K562 (cell line): ENCODE data around the gene EGFR. TPM values are rescaled to one million over a fixed set of nuclear protein-coding genes. Genes with fewer than 3 reads are reported as not detected.
A peak's percentile ranks its signal among the peaks of the same experiment; 100 is the strongest.

Experiments used
- ATAC-seq: fragments of 200-7000 bp; cut with Tn5 transposase; 3 replicates; pipeline ENCODE4 v1.9.1; 2020; ENCODE audit warnings: moderate library complexity
- BruUV-seq: library from RNA; stranded (reverse); fragments of 400-500 nt; replicated peaks from 2 replicates; lab custom pipeline; 2021; lab: Mats Ljungman, UMichigan
- CTCF ChIA-PET: fragments of 300-600 bp; formaldehyde crosslinking; extraction: SDS; loops from one replicate; lab custom pipeline; 2021; ENCODE audit warnings: low intra/inter-chr PET ratio; lab: Yijun Ruan, JAX
- POLR2A ChIA-PET: fragments of 300-600, 350-650 bp; sonication (Branson Sonifier 250); formaldehyde crosslinking; extraction: SDS; loops from one replicate; lab custom pipeline; 2021; ENCODE audit warnings: antibody characterized with exemption, inconsistent platforms; lab: Yijun Ruan, JAX
- DNase-seq, 4 experiments: peaks; one replicate each; pipeline versions ENCODE4 v3.0.0 to v3.0.0-alpha.2; 2011 to 2018; ENCODE audit warnings: low spot score in 3 of 4, mixed read lengths in 3 of 4; ENCODE audit errors: extremely low read depth in 1 of 4
- FAIRE-seq: peaks from 2 replicates; lab custom pipeline; 2011; peaks lifted over from hg19 to GRCh38; lab: Jason Lieb, UNC
- H2AFZ ChIP-seq: 2 replicates; pipeline ENCODE4 v1.6.0; 2011; ENCODE audit warnings: low read depth, low read length, control low read depth, inconsistent platforms
- H3K27ac ChIP-seq: fragments of 200-600 bp; 3 replicates; pipeline ENCODE4 v1.8.0; 2011; ENCODE audit warnings: low read depth, mild to moderate bottlenecking, control low read depth, inconsistent platforms, low read length, moderate library complexity, mixed read lengths; ENCODE audit errors: extremely low read depth
- H3K27me3 ChIP-seq, 2 experiments: fragments of 300-600 bp in 1 of 2; 2 replicates in 1 of 2; 3 replicates in 1 of 2; pipeline versions ENCODE4 v1.6.0 to v1.8.0; 2011; ENCODE audit warnings: inconsistent platforms in 2 of 2, low read length in 2 of 2, mild to moderate bottlenecking in 1 of 2, mixed read lengths in 1 of 2, moderate library complexity in 1 of 2; ENCODE audit not compliant: control insufficient read depth in 2 of 2, insufficient read depth in 2 of 2
- H3K36me3 ChIP-seq: fragments of 300-600 bp; 3 replicates; pipeline ENCODE4 v1.8.0; 2011; ENCODE audit warnings: mild to moderate bottlenecking, low read length, inconsistent platforms; ENCODE audit not compliant: control insufficient read depth, insufficient read depth
- H3K4me1 ChIP-seq, 2 experiments: fragments of 200-600 bp in 1 of 2; replicated peaks in 1 of 2; 2 replicates in 1 of 2; 3 replicates in 1 of 2; pipeline versions ENCODE4 v1.5.1 to v1.8.0; 2011; ENCODE audit warnings: inconsistent platforms in 2 of 2, low read length in 2 of 2, mild to moderate bottlenecking in 1 of 2, mixed read lengths in 1 of 2, moderate library complexity in 1 of 2; ENCODE audit not compliant: control insufficient read depth in 2 of 2, insufficient read depth in 2 of 2
- H3K4me2 ChIP-seq: 2 replicates; pipeline ENCODE4 v1.6.1; 2011; ENCODE audit warnings: low read length, control low read depth, inconsistent platforms, mixed read lengths; ENCODE audit not compliant: insufficient read depth
- H3K4me3 ChIP-seq: fragments of 200-600 bp; sonication (generic), shearing (Covaris generic); 2 replicates; pipeline ENCODE4 v1.5.1; 2016; ENCODE audit warnings: control low read depth, inconsistent platforms
- H3K79me2 ChIP-seq: fragments of 200-600 bp; 3 replicates; pipeline ENCODE4 v1.8.0; 2011; ENCODE audit warnings: low read length, inconsistent platforms; ENCODE audit not compliant: control insufficient read depth, insufficient read depth
- H3K9ac ChIP-seq, 2 experiments: 2 replicates each; pipeline versions ENCODE4 v1.6.0 to v1.6.1; 2011; ENCODE audit warnings: low read depth in 2 of 2, low read length in 2 of 2, control low read depth in 1 of 2, inconsistent platforms in 1 of 2, mild to moderate bottlenecking in 1 of 2, mixed read lengths in 1 of 2; ENCODE audit not compliant: insufficient read depth in 1 of 2
- H3K9me1 ChIP-seq: one replicate; pipeline ENCODE4 v1.6.0; 2011; ENCODE audit warnings: inconsistent platforms, mild to moderate bottlenecking, low read length, moderate library complexity; ENCODE audit not compliant: control insufficient read depth, insufficient read depth
- H3K9me3 ChIP-seq: replicated peaks from 2 replicates; pipeline ENCODE4 v1.5.1; 2011; ENCODE audit warnings: low read depth, low read length, inconsistent platforms; ENCODE audit not compliant: control insufficient read depth, insufficient read depth
- H4K20me1 ChIP-seq: replicated peaks from 2 replicates; pipeline ENCODE4 v1.6.1; 2011; ENCODE audit warnings: low read length, inconsistent platforms, mixed read lengths; ENCODE audit not compliant: control insufficient read depth, insufficient read depth
- CTBP1 ChIP-seq: fragments of 450-650 bp; IDR thresholded peaks from 2 replicates; pipeline ENCODE4 v1.6.1; 2016; ENCODE audit warnings: borderline replicate concordance
- FOXA3 ChIP-seq, 2 experiments: fragments of 450-650 bp in 1 of 2; sonication (generic) in 1 of 2; formaldehyde crosslinking; IDR thresholded peaks in 1 of 2; conservative IDR thresholded peaks in 1 of 2; 2 replicates each; pipeline versions ENCODE4 v1.4.0 to v1.8.0; 2020 to 2022; ENCODE audit warnings: mild to moderate bottlenecking in 2 of 2, missing genetic modification reagents in 1 of 2
- IRF2 ChIP-seq: sonication (generic); formaldehyde crosslinking; IDR thresholded peaks from 2 replicates; pipeline ENCODE4 v1.8.1; 2022; ENCODE audit warnings: mild to moderate bottlenecking, missing genetic modification reagents
- MAFG ChIP-seq: fragments of 450-650 bp; conservative IDR thresholded peaks from 2 replicates; pipeline ENCODE4 v1.6.1; 2016; ENCODE audit warnings: missing genetic modification characterization, missing compliant biosample characterization
- ZNF224 ChIP-seq: sonication (generic); formaldehyde crosslinking; IDR thresholded peaks from 2 replicates; pipeline ENCODE4 v1.8.0; 2022; ENCODE audit warnings: mild to moderate bottlenecking, missing genetic modification reagents
- ZNF592 ChIP-seq: fragments of 450-650 bp; IDR thresholded peaks from 2 replicates; pipeline ENCODE4 v1.6.1; 2017; ENCODE audit warnings: antibody characterized with exemption, mild to moderate bottlenecking
- ZNF695 ChIP-seq: fragments of 450-650 bp; formaldehyde crosslinking; IDR thresholded peaks from 2 replicates; pipeline ENCODE4 v1.4.0; 2020; ENCODE audit warnings: mild to moderate bottlenecking, moderate library complexity
- ZNF77 ChIP-seq: fragments of 250-450 bp; sonication (Bioruptor Pico); IDR thresholded peaks from 2 replicates; pipeline ENCODE4 v1.5.0; 2020
- WGBS: fragments of 100-300 bp; shearing (Covaris generic); methylation state at CpG from one replicate; pipeline ENCODE4 v1.1.6; 2016; ENCODE audit warnings: low coverage, mixed read lengths; ENCODE audit not compliant: insufficient coverage; ENCODE audit errors: missing lambda C conversion rate; 5-methylcytosine and 5-hydroxymethylcytosine counted together
- in situ Hi-C: fragments of 300-500 bp; cut with MboI; formaldehyde crosslinking; loops from 4 replicates; pipeline ENCODE4 v1.15.0; 2018; ENCODE audit warnings: inconsistent platforms, mixed read lengths
- intact Hi-C: fragments of 100-400 bp; cut with micrococcal nuclease; formaldehyde crosslinking; loops from 2 replicates; pipeline ENCODE4 v1.14.2; 2022
- polyA plus RNA-seq, 8 experiments: library from polyadenylated mRNA; depleted of rRNA in 4 of 8; stranded (reverse) in 5 of 8; unstranded in 3 of 8; fragments of >200 nt; fragmentation: Nextera tagmentation in 2 of 8; fragmentation: Illumina TruSeq in 1 of 8; extraction: Ambion mirVana in 2 of 8; extraction: Trizol in 1 of 8; gene quantifications; 2 replicates each; pipeline versions ENCODE4 v1.2.1 to v1.2.3, GENCODE V29; 2011 to 2014; ENCODE audit warnings: inconsistent platforms in 1 of 8, missing spikeins in 1 of 8
- total RNA-seq, 7 experiments: library from RNA; depleted of rRNA in 6 of 7; stranded (reverse); fragments of >200 nt in 6 of 7; fragmentation: Illumina TruSeq in 2 of 7; extraction: Trizol in 2 of 7; gene quantifications; 2 replicates each; pipeline versions ENCODE4 v1.2.1 to v1.2.3, GENCODE V29; 2011 to 2021; ENCODE audit warnings: low replicate concordance in 1 of 7

Gene EGFR
- total and polyA plus RNA-seq, 9 of the 15 experiments (the other 6 are each of a cell fraction or from before 2014, with no cell fraction given) = 0.13 TPM; not detected in 8

GRCh38 chr7:55085511-55086412, 66.9 kb downstream of the EGFR start:
- intact Hi-C loops (no loop called here), in situ Hi-C loops (no loop called here)
- Histone ChIP-seq H3K9ac (no peak overlapping the region), H3K9me1 (no peaks in the 10 kb centered on the region), H4K20me1 (no peaks in the 10 kb centered on the region), H3K79me2 (no peaks in the 10 kb centered on the region), H2AFZ (no peak overlapping the region), H3K4me3 (no peak overlapping the region), H3K27ac (no peak overlapping the region), H3K27me3 (peaks cover 2 to 5% of the 10 kb centered on the region in 2 experiments; a peak in 2 of 5 replicates), H3K9me3 (no peaks in the 10 kb centered on the region), H3K4me1 (no peaks in the 10 kb centered on the region), H3K4me2 (no peak overlapping the region), H3K36me3 (no peaks in the 10 kb centered on the region)
- no peak for DNase-seq
- CTCF ChIA-PET = no interaction called here
- no peak for TF ChIP-seq IRF2 (CRISPR knock-in tag)
- TF ChIP-seq ZNF224 (CRISPR knock-in tag) = no peak
- POLR2A ChIA-PET = no interaction called here
- 8% methylated on average over 12 of the region's 12 CpGs for WGBS
- no peak for FAIRE-seq
- BruUV-seq = no TSS peak
- ATAC-seq = no peak

- Histone ChIP-seq H3K27ac (no peak overlapping the region), H3K9ac (no peak overlapping the region), H3K4me3 (no peak overlapping the region), H3K9me1 (no peaks in the 10 kb centered on the region), H3K9me3 (no peaks in the 10 kb centered on the region), H3K4me1 (no peaks in the 10 kb centered on the region), H3K4me2 (no peak overlapping the region), H2AFZ (no peak overlapping the region), H3K27me3 (peaks cover 2 to 9% of the 10 kb centered on the region in 2 experiments; a peak in 3 of 5 replicates), H3K36me3 (no peaks in the 10 kb centered on the region), H3K79me2 (no peaks in the 10 kb centered on the region), H4K20me1 (no peaks in the 10 kb centered on the region)
- intact Hi-C loops = no loop called here
- ChIA-PET CTCF (no interaction called here), POLR2A (no interaction called here)
- DNase-seq = no peak
- BruUV-seq = no TSS peak
- no peak for ATAC-seq
- in situ Hi-C loops = no loop called here
- 7% methylated on average over 13 of the region's 18 CpGs for WGBS
- FAIRE-seq = no peak
- TF ChIP-seq CTBP1 (no peak), ZNF77 (CRISPR knock-in tag) (no peak), ZNF695 (no peak), MAFG (0 out of 2 replicates have a peak, but pooled peaks have one; percentile 35), FOXA3 (CRISPR knock-in tag; conservative IDR thresholded peaks at IDR 0.05 in 1 of 2, IDR thresholded peaks at IDR 0.05 in 1 of 2) (0 out of 4 replicates have a peak, but pooled peaks of 1 of the 2 experiments have one; percentile 15), ZNF592 (no peak)
Observed at GRCh38 chr7:55086413-55087201, 67.8 kb downstream of the EGFR start.
